GM10248 (cell line): ENCODE results near the gene CSMD2.
"Not testable (repeated sequence)": the region's sequence is repeated elsewhere in the genome, so short reads cannot be mapped to it uniquely, and the experiment has no call there.

Source experiments
- CTCF ChIA-PET: fragments of 300-600 bp; sonication (Branson Sonifier 250); formaldehyde crosslinking; extraction: SDS; loops from one replicate; lab custom pipeline; 2021; ENCODE audit warnings: antibody characterized with exemption; lab: Yijun Ruan, JAX
- POLR2A ChIA-PET: fragments of 350-650 bp; sonication (Branson Sonifier 250); formaldehyde crosslinking; extraction: SDS; loops from one replicate; lab custom pipeline; 2020; ENCODE audit warnings: antibody characterized with exemption; lab: Yijun Ruan, JAX
- DNase-seq: peaks from one replicate; pipeline ENCODE4 v3.0.0; 2012; ENCODE audit errors: extremely low spot score
- TF ChIP-seq, protein P1 (sequence below): IDR thresholded peaks from 2 replicates; pipeline ENCODE4 v1.5.1; 2012; ENCODE audit warnings: mild to moderate bottlenecking, low read depth; ENCODE audit errors: extremely low read depth, missing control alignments, control extremely low read depth

The CSMD2 gene

DNA sequence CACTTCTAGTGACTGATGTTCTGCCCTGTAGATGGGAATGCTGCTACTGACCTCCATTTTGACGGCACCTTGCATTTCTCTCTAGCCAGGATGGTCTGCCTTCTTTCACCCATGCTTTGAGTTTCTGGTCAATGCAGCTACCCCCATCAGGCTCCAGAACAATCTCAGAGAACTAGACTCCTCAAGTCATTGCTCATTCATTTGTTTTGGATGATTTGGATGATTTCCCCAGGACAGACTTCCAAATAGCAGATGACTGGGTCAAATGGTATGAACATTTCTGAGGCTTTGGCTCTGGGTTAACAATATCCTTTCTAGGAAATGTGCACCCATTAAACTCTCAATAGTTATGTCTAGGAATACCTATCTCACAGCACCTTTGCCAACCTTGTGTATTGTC lies 63.9 kb downstream of the CSMD2 start:
- ChIA-PET POLR2A (no interaction called here), CTCF (no interaction called here)
- TF ChIP-seq, protein P1, sequence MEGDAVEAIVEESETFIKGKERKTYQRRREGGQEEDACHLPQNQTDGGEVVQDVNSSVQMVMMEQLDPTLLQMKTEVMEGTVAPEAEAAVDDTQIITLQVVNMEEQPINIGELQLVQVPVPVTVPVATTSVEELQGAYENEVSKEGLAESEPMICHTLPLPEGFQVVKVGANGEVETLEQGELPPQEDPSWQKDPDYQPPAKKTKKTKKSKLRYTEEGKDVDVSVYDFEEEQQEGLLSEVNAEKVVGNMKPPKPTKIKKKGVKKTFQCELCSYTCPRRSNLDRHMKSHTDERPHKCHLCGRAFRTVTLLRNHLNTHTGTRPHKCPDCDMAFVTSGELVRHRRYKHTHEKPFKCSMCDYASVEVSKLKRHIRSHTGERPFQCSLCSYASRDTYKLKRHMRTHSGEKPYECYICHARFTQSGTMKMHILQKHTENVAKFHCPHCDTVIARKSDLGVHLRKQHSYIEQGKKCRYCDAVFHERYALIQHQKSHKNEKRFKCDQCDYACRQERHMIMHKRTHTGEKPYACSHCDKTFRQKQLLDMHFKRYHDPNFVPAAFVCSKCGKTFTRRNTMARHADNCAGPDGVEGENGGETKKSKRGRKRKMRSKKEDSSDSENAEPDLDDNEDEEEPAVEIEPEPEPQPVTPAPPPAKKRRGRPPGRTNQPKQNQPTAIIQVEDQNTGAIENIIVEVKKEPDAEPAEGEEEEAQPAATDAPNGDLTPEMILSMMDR = no peak
- DNase-seq = no peak

DNA sequence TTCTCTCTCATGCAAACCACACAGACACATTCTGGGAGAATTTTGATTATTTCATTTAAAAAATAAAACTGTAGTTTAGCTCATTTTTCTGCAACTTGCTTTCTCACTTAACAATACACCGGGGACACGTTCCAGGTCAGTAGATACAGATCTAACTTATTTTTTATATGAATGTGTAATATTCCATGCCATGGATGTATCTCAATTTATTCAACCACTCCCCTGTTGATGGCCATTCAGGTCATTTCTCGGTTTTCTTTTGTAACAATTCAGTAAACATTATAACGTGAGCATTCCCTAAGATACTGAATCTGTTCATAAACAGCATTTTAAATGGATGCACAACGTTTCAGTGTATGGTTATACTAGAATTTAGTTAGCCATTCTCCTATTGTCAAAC lies 64.7 kb downstream of the CSMD2 start:
- ChIA-PET CTCF (no interaction called here), POLR2A (no interaction called here)
- DNase-seq = no peak
- TF ChIP-seq, protein P1 = no peak

DNA sequence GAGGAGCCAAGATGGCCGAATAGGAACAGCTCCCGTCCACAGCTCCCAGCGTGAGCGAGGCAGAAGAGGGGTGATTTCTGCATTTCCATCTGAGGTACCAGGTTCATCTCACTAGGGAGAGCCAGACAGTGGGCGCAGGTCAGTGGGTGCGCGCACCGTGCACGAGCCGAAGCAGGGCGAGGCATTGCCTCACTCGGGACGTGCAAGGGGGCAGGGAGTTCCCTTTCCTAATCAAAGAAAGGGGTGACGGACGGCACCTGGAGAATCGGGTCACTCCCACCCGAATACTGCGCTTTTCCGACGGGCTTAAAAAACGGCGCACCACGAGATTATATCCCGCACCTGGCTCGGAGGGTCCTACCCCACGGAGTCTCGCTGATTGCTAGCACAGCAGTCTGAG lies 72.6 kb downstream of the CSMD2 start:
- CTCF ChIA-PET, POLR2A ChIA-PET: not testable (repeated sequence)

DNA sequence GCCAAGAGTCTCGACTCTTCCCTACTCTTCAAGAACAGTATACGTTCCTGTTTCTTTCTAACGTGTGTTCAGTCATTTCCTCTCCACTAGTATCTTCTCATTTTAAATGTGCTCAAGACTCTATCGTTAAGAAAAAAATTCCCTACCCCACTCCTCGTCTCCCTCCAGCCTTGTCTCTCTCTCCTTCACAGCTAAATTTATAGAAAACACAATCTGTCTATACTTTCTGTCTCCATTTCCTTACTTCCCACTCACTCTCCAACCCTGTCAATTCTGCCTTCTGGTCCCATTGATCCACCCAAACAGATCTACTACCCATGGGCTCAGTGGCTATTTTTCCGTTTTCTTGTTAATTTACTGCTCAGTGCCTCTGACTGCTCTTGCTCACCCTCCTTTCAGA lies 75.3 kb downstream of the CSMD2 start:
- TF ChIP-seq, protein P1 = no peak
- ChIA-PET CTCF (no interaction called here), POLR2A (no interaction called here)
- no peak for DNase-seq

More for the DNA sequence above, 72.6 kb downstream of the CSMD2 start:
- not testable (repeated sequence) for DNase-seq

DNA sequence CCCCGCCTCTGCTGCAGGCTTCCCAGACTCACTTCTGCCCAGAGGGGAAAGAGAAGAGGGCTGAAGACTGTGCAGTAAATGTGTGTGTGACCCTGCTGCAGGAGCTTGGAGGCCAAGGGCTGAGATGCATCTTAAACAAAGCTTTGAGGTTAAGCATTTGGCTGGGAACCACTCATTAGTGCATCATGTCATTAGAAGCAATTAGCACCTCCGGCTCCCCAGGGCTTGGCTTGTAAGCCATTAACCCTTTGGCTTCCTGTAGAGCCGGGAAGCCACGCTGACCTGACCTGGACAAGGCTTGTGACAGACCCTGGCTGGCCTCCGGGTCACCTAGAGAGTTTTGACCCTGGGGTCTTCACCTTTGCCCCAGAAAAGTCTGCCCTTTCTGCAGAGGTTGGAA lies 77.0 kb downstream of the CSMD2 start:
- ChIA-PET POLR2A (no interaction called here), CTCF (no interaction called here)
- DNase-seq = no peak
- TF ChIP-seq, protein P1 = no peak

DNA sequence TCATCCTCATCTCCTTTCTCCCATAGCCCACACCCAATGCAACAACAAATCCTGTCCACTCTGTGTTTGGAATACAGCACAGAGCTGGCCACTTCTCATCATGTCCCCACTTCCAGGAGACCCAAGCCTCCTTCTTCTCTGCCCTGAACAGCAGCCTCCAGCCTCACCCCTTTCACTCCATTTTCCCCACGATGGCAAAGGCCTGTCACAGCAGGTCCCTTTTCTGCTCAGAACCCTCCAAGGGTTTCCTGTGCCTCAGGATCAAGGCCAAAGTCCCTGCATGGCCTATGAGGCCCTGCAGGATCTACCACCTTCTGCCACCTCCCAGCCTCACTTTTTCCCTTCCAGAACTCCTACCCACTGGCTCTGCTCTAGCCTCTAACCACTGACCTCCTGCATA lies 78.5 kb downstream of the CSMD2 start:
- TF ChIP-seq, protein P1 = no peak
- ChIA-PET POLR2A (no interaction called here), CTCF (no interaction called here)
- DNase-seq = no peak

DNA sequence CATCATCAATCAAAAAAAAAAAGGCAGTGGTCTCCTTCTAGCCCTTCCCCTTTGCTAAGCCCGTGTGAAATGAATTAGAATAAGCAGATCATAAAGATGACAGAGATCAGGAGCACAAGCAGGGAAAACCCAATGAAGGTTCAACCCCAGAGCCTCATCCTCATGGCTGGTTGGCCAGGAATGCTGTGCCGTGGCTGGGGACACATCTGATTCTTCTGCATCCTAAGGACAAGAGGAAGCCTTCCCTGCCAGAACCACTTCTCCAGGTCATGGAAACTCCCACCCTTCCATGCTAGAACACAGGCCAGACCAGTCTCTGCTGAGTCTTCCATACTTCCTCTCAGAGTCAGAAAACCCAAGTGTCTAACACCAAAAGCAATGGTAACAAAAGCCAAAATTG lies 81.1 kb downstream of the CSMD2 start:
- ChIA-PET CTCF (no interaction called here), POLR2A (no interaction called here)
- TF ChIP-seq, protein P1 = no peak
- no peak for DNase-seq

DNA sequence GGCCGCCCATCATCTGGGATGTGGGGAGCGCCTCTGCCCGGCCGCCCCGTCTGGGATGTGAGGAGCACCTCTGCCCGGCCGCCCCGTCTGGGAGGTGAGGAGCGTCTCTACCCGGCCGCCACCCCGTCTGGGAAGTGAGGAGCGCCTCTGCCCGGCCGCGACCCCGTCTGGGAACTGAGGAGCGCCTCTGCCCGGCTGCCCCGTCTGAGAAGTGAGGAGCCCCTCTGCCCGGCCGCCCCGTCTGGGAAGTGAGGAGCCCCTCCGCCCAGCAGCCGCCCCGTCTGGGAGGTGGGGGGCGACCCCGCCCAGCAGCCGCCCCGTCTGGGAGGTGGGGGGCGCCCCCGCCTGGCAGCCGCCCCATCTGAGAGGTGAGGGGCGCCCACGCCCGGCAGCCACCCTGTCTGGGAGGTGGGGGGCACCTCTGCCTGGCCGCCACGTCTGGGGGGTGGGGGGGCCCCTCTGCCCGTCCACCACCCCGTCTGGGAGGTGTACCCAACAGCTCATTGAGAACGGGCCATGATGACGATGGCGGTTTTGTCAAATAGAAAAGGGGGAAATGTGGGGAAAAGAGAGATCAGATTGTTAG lies 82.9 kb downstream of the CSMD2 start:
- CTCF ChIA-PET, POLR2A ChIA-PET, DNase-seq: not testable (repeated sequence)
